Parathyroid adenoma (tissue), 2 donors: Measurements from ENCODE around the gene MTIF3.
"Not testable (repeated sequence)": the region's sequence is repeated elsewhere in the genome, so short reads cannot be mapped to it uniquely, and the experiment has no call there.

Experiments used
- H2AFZ ChIP-seq: fragments of 300-600 bp; sonication (generic); one replicate; pipeline ENCODE4 v1.7.0; 2017; ENCODE audit warnings: antibody characterized with exemption, mild to moderate bottlenecking
- H3K27ac ChIP-seq: fragments of 300-600 bp; sonication (generic); one replicate; pipeline ENCODE4 v1.7.0; 2017
- H3K27me3 ChIP-seq: fragments of 300-600 bp; sonication (generic); one replicate; pipeline ENCODE4 v1.7.0; 2017; ENCODE audit warnings: low read length; ENCODE audit not compliant: control insufficient read depth, insufficient read depth
- H3K36me3 ChIP-seq: fragments of 300-600 bp; sonication (generic); one replicate; pipeline ENCODE4 v1.7.0; 2017; ENCODE audit warnings: low read length; ENCODE audit not compliant: control insufficient read depth, insufficient read depth
- H3K4me1 ChIP-seq: fragments of 300-600 bp; sonication (generic); one replicate; pipeline ENCODE4 v1.7.0; 2017; ENCODE audit warnings: control low read depth
- H3K4me2 ChIP-seq: fragments of 300-600 bp; sonication (generic); one replicate; pipeline ENCODE4 v1.7.0; 2017; ENCODE audit warnings: low read length
- H3K4me3 ChIP-seq: fragments of 300-600 bp; sonication (generic); one replicate; pipeline ENCODE4 v1.7.0; 2017; ENCODE audit warnings: low read depth, low read length
- H3K79me2 ChIP-seq: fragments of 300-600 bp; sonication (generic); one replicate; pipeline ENCODE4 v1.7.0; 2017; ENCODE audit warnings: control low read depth
- H3K9ac ChIP-seq: fragments of 300-600 bp; sonication (generic); one replicate; pipeline ENCODE4 v1.7.0; 2017; ENCODE audit warnings: mild to moderate bottlenecking
- H3K9me3 ChIP-seq: fragments of 300-600 bp; sonication (generic); one replicate; pipeline ENCODE4 v1.7.0; 2017; ENCODE audit warnings: low read length; ENCODE audit not compliant: control insufficient read depth
- CTCF ChIP-seq: fragments of 300-600 bp; sonication (generic); IDR thresholded peaks from one replicate; pipeline ENCODE4 v1.7.0; 2017; ENCODE audit warnings: antibody characterized with exemption, mild to moderate bottlenecking
- donor health status: primary hyperparathyroidism.

MTIF3 gene

GRCh38 chr13:27403727-27404385 is 46.5 kb downstream of the MTIF3 start:
- Histone ChIP-seq H3K79me2 (no peaks in the 10 kb centered on the region), H3K27me3 (no peaks in the 10 kb centered on the region), H3K4me2 (no peak overlapping the region), H3K4me1 (no peaks in the 10 kb centered on the region), H3K27ac (no peak overlapping the region), H3K4me3 (no peak overlapping the region), H3K9ac (no peak overlapping the region), H3K9me3 (no peaks in the 10 kb centered on the region), H3K36me3 (no peaks in the 10 kb centered on the region), H2AFZ (no peak overlapping the region)
- TF ChIP-seq CTCF, result no peak

GRCh38 chr13:27403203-27403678 is 47.1 kb downstream of the MTIF3 start:
- Histone ChIP-seq H3K36me3 (no peaks in the 10 kb centered on the region), H3K9me3 (no peaks in the 10 kb centered on the region), H3K27me3 (no peaks in the 10 kb centered on the region), H3K27ac (no peak overlapping the region), H3K79me2 (no peaks in the 10 kb centered on the region), H3K4me1 (no peaks in the 10 kb centered on the region), H2AFZ (no peak overlapping the region), H3K9ac (no peak overlapping the region), H3K4me2 (no peak overlapping the region), H3K4me3 (no peak overlapping the region)
- TF ChIP-seq CTCF, result no peak

GRCh38 chr13:27401210-27401609 is 49.2 kb downstream of the MTIF3 start:
- Histone ChIP-seq H3K4me3 (no peak overlapping the region), H3K27me3 (no peaks in the 10 kb centered on the region), H3K27ac (no peak overlapping the region), H3K9me3 (no peaks in the 10 kb centered on the region), H2AFZ (no peak overlapping the region), H3K4me1 (no peaks in the 10 kb centered on the region), H3K4me2 (no peak overlapping the region), H3K36me3 (no peaks in the 10 kb centered on the region), H3K79me2 (no peaks in the 10 kb centered on the region), H3K9ac (no peak overlapping the region)
- no peak for TF ChIP-seq CTCF

GRCh38 chr13:27400405-27400804 is 50.0 kb downstream of the MTIF3 start:
- H3K79me2 ChIP-seq, H3K27me3 ChIP-seq, H2AFZ ChIP-seq, H3K27ac ChIP-seq, H3K36me3 ChIP-seq, H3K4me1 ChIP-seq, H3K4me2 ChIP-seq, H3K4me3 ChIP-seq, H3K9me3 ChIP-seq, H3K9ac ChIP-seq: not testable (repeated sequence)

GRCh38 chr13:27398360-27398759 is 52.0 kb downstream of the MTIF3 start:
- no peak for TF ChIP-seq CTCF
- Histone ChIP-seq H3K36me3 (no peaks in the 10 kb centered on the region), H3K4me1 (no peaks in the 10 kb centered on the region), H3K27me3 (no peaks in the 10 kb centered on the region), H3K4me2 (no peak overlapping the region), H3K4me3 (no peak overlapping the region), H3K27ac (no peak overlapping the region), H3K9me3 (no peaks in the 10 kb centered on the region), H2AFZ (no peak overlapping the region), H3K79me2 (no peaks in the 10 kb centered on the region), H3K9ac (no peak overlapping the region)
